WTC11 (cell line): ENCODE results near the gene SLC10A3.

Source experiments
- ATF2 ChIP-seq: sonication (generic); formaldehyde crosslinking; IDR thresholded peaks from 2 replicates; pipeline ENCODE4 v1.8.1; 2022; ENCODE audit warnings: low read depth, missing genetic modification reagents, borderline replicate concordance
- CTCF ChIP-seq: fragments of 200-600 bp; IDR thresholded peaks from 2 replicates; pipeline ENCODE4 v1.8.0; 2022; ENCODE audit warnings: antibody characterized with exemption
- JUN ChIP-seq: sonication (generic); formaldehyde crosslinking; IDR thresholded peaks from 2 replicates; pipeline ENCODE4 v1.8.0; 2023; ENCODE audit warnings: mild to moderate bottlenecking, missing genetic modification reagents
- NFE2L1 ChIP-seq: sonication (generic); formaldehyde crosslinking; IDR thresholded peaks from 2 replicates; pipeline ENCODE4 v1.8.1; 2023; ENCODE audit warnings: missing genetic modification reagents
- USF1 ChIP-seq: sonication (generic); formaldehyde crosslinking; IDR thresholded peaks from 2 replicates; pipeline ENCODE4 v1.8.0; 2022; ENCODE audit warnings: mild to moderate bottlenecking, missing genetic modification reagents
- ZNF281 ChIP-seq: sonication (generic); formaldehyde crosslinking; IDR thresholded peaks from 2 replicates; pipeline ENCODE4 v1.8.0; 2023; ENCODE audit warnings: mild to moderate bottlenecking, missing genetic modification reagents
- ZNF317 ChIP-seq: sonication (generic); formaldehyde crosslinking; IDR thresholded peaks from 2 replicates; pipeline ENCODE4 v1.8.1; 2023; ENCODE audit warnings: low read depth, mild to moderate bottlenecking, moderate library complexity, missing genetic modification reagents, borderline replicate concordance
- ZNF416 ChIP-seq: fragments of 250-450 bp; sonication (Bioruptor Pico); IDR thresholded peaks from 2 replicates; pipeline ENCODE4 v1.9.0; 2021; ENCODE audit warnings: mild to moderate bottlenecking, inconsistent platforms
- ZNF512 ChIP-seq: sonication (generic); formaldehyde crosslinking; IDR thresholded peaks from 2 replicates; pipeline ENCODE4 v1.8.1; 2022; ENCODE audit warnings: missing genetic modification reagents, borderline replicate concordance

- TF ChIP-seq CTCF (no peak), USF1 (CRISPR knock-in tag) (no peak), ZNF281 (CRISPR knock-in tag) (no peak), ZNF512 (no peak), ZNF317 (no peak), ATF2 (no peak), JUN (CRISPR knock-in tag) (no peak), ZNF416 (CRISPR knock-in tag) (no peak), NFE2L1 (CRISPR knock-in tag) (no peak)
Measured at GRCh38 chrX:154484255-154485149, 5.9 kb downstream of the SLC10A3 start.
